RPMI7951 (cell line): ENCODE results near the gene BOLA3. TPM values are rescaled to one million over a fixed set of nuclear protein-coding genes. Genes with fewer than 3 reads are reported as not detected.

Experiments
- DNase-seq: peaks from one replicate; pipeline ENCODE4 v3.0.0-alpha.2; 2012; ENCODE audit warnings: low read depth
- total RNA-seq: library from RNA; depleted of rRNA; stranded (reverse); fragments of >200 nt; shearing (Covaris generic); gene quantifications from 2 replicates; pipeline ENCODE4 v1.2.3, GENCODE V29; 2014

Gene BOLA3
- total RNA-seq, 1 experiment from 2014 or later: 214 TPM

GRCh38 chr2:74102516-74102915 lies 45.2 kb downstream of the BOLA3 start:
- DNase-seq: no peak

GRCh38 chr2:74101574-74102300 lies 46.0 kb downstream of the BOLA3 start:
- DNase-seq: no peak

- no peak for DNase-seq
These were observed 47.2 kb downstream of the BOLA3 start for GRCh38 chr2:74100254-74101216.

- DNase-seq: no peak
These were observed 47.9 kb downstream of the BOLA3 start for GRCh38 chr2:74099835-74100234.

- no peak for DNase-seq
These were observed 48.4 kb downstream of the BOLA3 start for GRCh38 chr2:74099271-74099670.

GRCh38 chr2:74097574-74097973 lies 50.1 kb downstream of the BOLA3 start:
- no peak for DNase-seq

GRCh38 chr2:74096052-74096451 lies 51.7 kb downstream of the BOLA3 start:
- no peak for DNase-seq

- DNase-seq: no peak
These were observed 52.1 kb downstream of the BOLA3 start for GRCh38 chr2:74095632-74096031.

GRCh38 chr2:74094291-74094690 lies 53.4 kb downstream of the BOLA3 start:
- no peak for DNase-seq

- no peak for DNase-seq
These were observed 53.9 kb downstream of the BOLA3 start for GRCh38 chr2:74093840-74094239.

- DNase-seq: no peak
These were observed 54.3 kb downstream of the BOLA3 start for GRCh38 chr2:74093426-74093825.

GRCh38 chr2:74092275-74092674 lies 55.4 kb downstream of the BOLA3 start:
- DNase-seq: no peak

GRCh38 chr2:74091391-74091790 lies 56.3 kb downstream of the BOLA3 start:
- DNase-seq: no peak

GRCh38 chr2:74089816-74090745 lies 57.6 kb downstream of the BOLA3 start:
- no peak for DNase-seq

GRCh38 chr2:74088676-74089075 lies 59.0 kb downstream of the BOLA3 start:
- peak; percentile 49 for DNase-seq

- no peak for DNase-seq
These were observed 60.0 kb downstream of the BOLA3 start for GRCh38 chr2:74087696-74088095.

GRCh38 chr2:74086021-74086420 lies 61.7 kb downstream of the BOLA3 start:
- DNase-seq: no peak
